Measurements from ENCODE around the gene RTBDN. TPM values are rescaled to one million over a fixed set of nuclear protein-coding genes. Genes with fewer than 3 reads are reported as not detected.

Gene RTBDN
- total and polyA plus RNA-seq, 12 donors = 0.23 to 16.4 (median 4.4) TPM; not detected in 5

DNA sequence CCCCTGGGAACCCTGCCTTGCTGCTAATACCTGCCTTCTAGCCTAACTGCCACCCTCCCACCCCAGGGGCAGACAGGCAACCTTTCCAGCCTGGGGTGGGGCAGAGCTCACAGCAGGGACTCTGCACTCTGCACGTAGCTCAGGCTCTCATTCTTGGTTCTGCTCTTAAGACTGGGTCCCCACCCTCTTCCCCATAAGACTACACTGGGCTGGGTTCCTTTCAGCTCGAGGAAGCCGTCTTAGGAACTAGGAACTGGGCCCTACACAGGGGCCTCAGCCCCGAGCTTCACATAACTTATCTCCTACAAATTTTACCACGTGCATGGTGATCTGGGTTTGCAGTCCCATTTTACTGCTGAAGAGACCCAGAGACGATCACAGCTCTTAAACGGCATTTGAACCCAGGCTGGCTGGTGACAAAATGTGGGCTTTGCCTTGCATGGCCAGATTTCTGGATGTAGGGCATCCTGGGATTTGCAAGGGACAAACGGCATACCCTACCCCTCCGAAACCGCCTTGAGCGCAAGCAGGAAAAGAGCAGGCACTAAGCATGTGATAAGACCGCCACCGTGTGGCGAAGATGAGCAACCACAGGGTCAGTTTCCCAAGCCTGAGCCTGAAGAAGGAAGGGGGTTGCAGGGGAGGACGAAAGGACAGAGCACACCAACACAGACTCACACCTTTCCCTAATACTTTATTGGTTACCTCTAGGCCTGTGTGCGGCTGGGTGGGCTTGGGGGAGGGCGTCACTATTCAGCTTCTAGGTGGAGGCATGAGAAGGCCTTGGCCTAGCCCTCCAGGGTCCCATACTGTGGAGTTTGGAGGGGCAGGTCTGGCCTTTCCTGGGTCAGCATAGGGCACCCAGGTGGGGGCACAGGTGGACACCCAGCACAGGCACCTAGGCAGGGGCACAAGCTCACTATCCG, 38.0 kb downstream of the RTBDN start:
- peaks cover 0 to 30% of the 10 kb centered on the region in 2 donors for H3K36me3 ChIP-seq (replicated peaks in 1 of 2)
- no peaks in the 10 kb centered on the region for H3K9me3 ChIP-seq (replicated peaks in 1 of 3)
- H3K4me1 ChIP-seq (replicated peaks in 1 of 2) = peaks cover 5 to 30% of the 10 kb centered on the region in 2 donors
- H3K27ac ChIP-seq = peak overlapping the region in 4 of 5 donors; percentile 9 to 75 (median 47)
- no peak overlapping the region for H3K4me3 ChIP-seq
- intact Hi-C loops (cut with DNase I) = loop anchor here (2.0 to 5.0 kb wide), 2 partner anchors 20 to 34 kb away; no protein-coding TSS in a partner anchor
- TF ChIP-seq CTCF (IDR thresholded peaks at IDR 0.05) (peak; percentile 85 to 99 (median 96)), POLR2A (IDR thresholded peaks at IDR 0.05) (peak; percentile 25 to 32)
- peak; percentile 77 to 91 (median 84) for DNase-seq
- H3K27me3 ChIP-seq = no peaks in the 10 kb centered on the region
- 6 to 7% (median 6%) methylated on average over 16 to 18 of the region's 18 CpGs for WGBS, 4 donors

- no peaks in the 10 kb centered on the region for H3K9me3 ChIP-seq (replicated peaks in 1 of 3)
- no peaks in the 10 kb centered on the region for H3K27me3 ChIP-seq
- H3K27ac ChIP-seq = peak overlapping the region in 3 of 5 donors; percentile 98 to 99 (median 99)
- peak in 2 of 7 donors; percentile 44 to 78 for DNase-seq
- intact Hi-C loops (cut with DNase I) = loop anchor here in 1 of 2 donors (2.0 to 5.0 kb wide), 2 partner anchors 16 to 33 kb away; no protein-coding TSS in a partner anchor
- peaks cover 0 to 23% of the 10 kb centered on the region in 2 donors for H3K36me3 ChIP-seq (replicated peaks in 1 of 2)
- WGBS, 4 donors = 67 to 75% (median 71%) methylated on average over 9 of the region's 9 CpGs
- TF ChIP-seq POLR2A (IDR thresholded peaks at IDR 0.05) = peak; percentile 5 to 60
- no peak for TF ChIP-seq CTCF (IDR thresholded peaks at IDR 0.05)
- no peak overlapping the region for H3K4me3 ChIP-seq
- H3K4me1 ChIP-seq (replicated peaks in 1 of 2) = peaks cover 13 to 27% of the 10 kb centered on the region in 2 donors
These were observed 39.4 kb downstream of the RTBDN start for GRCh38 chr19:12794971-12795381.

GRCh38 chr19:12794196-12794941, 40.0 kb downstream of the RTBDN start:
- peak in 3 of 7 donors; percentile 50 to 61 (median 60) for DNase-seq
- 51 to 61% (median 55%) methylated on average over 7 of the region's 7 CpGs for WGBS, 4 donors
- TF ChIP-seq POLR2A (IDR thresholded peaks at IDR 0.05) = no peak
- TF ChIP-seq CTCF (IDR thresholded peaks at IDR 0.05) = no peak
- Histone ChIP-seq H3K27me3 (no peaks in the 10 kb centered on the region), H3K4me1 (replicated peaks in 1 of 2) (peaks cover 14 to 27% of the 10 kb centered on the region in 2 donors), H3K27ac (peak overlapping the region; percentile 74 to 99 (median 98)), H3K36me3 (replicated peaks in 1 of 2) (peaks cover 0 to 17% of the 10 kb centered on the region in 2 donors), H3K9me3 (replicated peaks in 1 of 3) (no peaks in the 10 kb centered on the region), H3K4me3 (peak overlapping the region in 2 of 4 donors; percentile 74 to 77)
- intact Hi-C loops (cut with DNase I) = loop anchor here in 1 of 2 donors (2.0 kb wide), 1 partner anchor 16 kb away; no protein-coding TSS in a partner anchor
